ENCODE results near the gene PRSS3.
"Not testable (repeated sequence)": the region's sequence is repeated elsewhere in the genome, so short reads cannot be mapped to it uniquely, and the experiment has no call there.

The PRSS3 gene

GRCh38 chr9:33818847-33819500 is 23.6 kb downstream of the PRSS3 start:
- no peak for DNase-seq (ENCODE audit: extremely low spot score)
- CTCF ChIA-PET: interaction anchor here (1.6 kb wide), 1 partner anchor 40 kb away, joined by 4 read pairs; no protein-coding TSS in a partner anchor
- TF ChIP-seq CTCF (IDR thresholded peaks at IDR 0.05; ENCODE audit: control extremely low read depth, extremely low read depth, low read depth, missing control alignments): no peak
- POLR2A ChIA-PET: no interaction called here

- ChIA-PET CTCF (interaction anchor here (2.4 kb wide), 1 partner anchor 18 kb away, joined by 6 read pairs; no protein-coding TSS in a partner anchor), POLR2A (no interaction called here)
- DNase-seq (ENCODE audit: extremely low spot score): no peak
- no peak for TF ChIP-seq CTCF (IDR thresholded peaks at IDR 0.05; ENCODE audit: control extremely low read depth, extremely low read depth, low read depth, missing control alignments)
Measured at GRCh38 chr9:33820231-33820745, 24.9 kb downstream of the PRSS3 start.

- no peak for TF ChIP-seq CTCF (IDR thresholded peaks at IDR 0.05; ENCODE audit: control extremely low read depth, extremely low read depth, low read depth, missing control alignments)
Measured at GRCh38 chr9:33823801-33824200, 28.4 kb downstream of the PRSS3 start.

GRCh38 chr9:33827285-33827684 is 31.9 kb downstream of the PRSS3 start:
- CTCF ChIA-PET: interaction anchor here (1.1 to 1.7 kb wide), 4 partner anchors 9 to 25 kb away, joined by 3 to 5 read pairs (median 4); no protein-coding TSS in a partner anchor
- POLR2A ChIA-PET: not testable (repeated sequence)

More at GRCh38 chr9:33823801-33824200, 28.4 kb downstream of the PRSS3 start:
- POLR2A ChIA-PET: interaction anchor here (1.1 kb wide), 1 partner anchor 11 kb away, joined by 4 read pairs; no protein-coding TSS in a partner anchor
- CTCF ChIA-PET: interaction anchor here (1.0 to 2.9 kb wide), 2 partner anchors 9 to 26 kb away, joined by 3 to 16 read pairs; no protein-coding TSS in a partner anchor
- peak; percentile 43 for DNase-seq (ENCODE audit: extremely low spot score)

GRCh38 chr9:33829641-33830230 is 34.4 kb downstream of the PRSS3 start:
- POLR2A ChIA-PET; DNase-seq (ENCODE audit: extremely low spot score): not testable (repeated sequence)
- CTCF ChIA-PET: interaction anchor here (1.2 kb wide), 1 partner anchor 13 kb away, joined by 3 read pairs; no protein-coding TSS in a partner anchor

More at GRCh38 chr9:33827285-33827684, 31.9 kb downstream of the PRSS3 start:
- not testable (repeated sequence) for DNase-seq (ENCODE audit: extremely low spot score)

GRCh38 chr9:33835625-33836260 is 40.4 kb downstream of the PRSS3 start:
- DNase-seq (ENCODE audit: extremely low spot score): no peak
- TF ChIP-seq CTCF (IDR thresholded peaks at IDR 0.05; ENCODE audit: control extremely low read depth, extremely low read depth, low read depth, missing control alignments): no peak
- POLR2A ChIA-PET: interaction anchor here (0.6 to 1.6 kb wide), 2 partner anchors 18 to 21 kb away, joined by 3 to 7 read pairs; no protein-coding TSS in a partner anchor
- CTCF ChIA-PET: interaction anchor here (0.7 to 4.8 kb wide), 5 partner anchors 8 to 22 kb away, joined by 3 to 38 read pairs (median 7); no protein-coding TSS in a partner anchor

GRCh38 chr9:33836261-33836660 is 40.9 kb downstream of the PRSS3 start:
- DNase-seq (ENCODE audit: extremely low spot score): not testable (repeated sequence)
- POLR2A ChIA-PET: interaction anchor here (1.6 kb wide), 1 partner anchor 19 kb away, joined by 3 read pairs; no protein-coding TSS in a partner anchor

More at GRCh38 chr9:33836261-33836660, 40.9 kb downstream of the PRSS3 start:
- CTCF ChIA-PET: interaction anchor here (1.0 to 4.8 kb wide), 4 partner anchors 8 to 23 kb away, joined by 3 to 38 read pairs (median 8); no protein-coding TSS in a partner anchor
